ENCODE results near the gene EPHA4.

EPHA4 gene

GRCh38 chr2:221392228-221392881, 179.7 kb downstream of the EPHA4 start:
- DNase-seq (ENCODE audit: low spot score), result no peak

- no peak for DNase-seq (ENCODE audit: low spot score)
Observed at GRCh38 chr2:221390878-221391277, 181.2 kb downstream of the EPHA4 start.

- no peak for DNase-seq (ENCODE audit: low spot score)
Observed at GRCh38 chr2:221389904-221390303, 182.2 kb downstream of the EPHA4 start.

- DNase-seq (ENCODE audit: low spot score), result no peak
Observed at GRCh38 chr2:221389421-221389820, 182.7 kb downstream of the EPHA4 start.

DNA sequence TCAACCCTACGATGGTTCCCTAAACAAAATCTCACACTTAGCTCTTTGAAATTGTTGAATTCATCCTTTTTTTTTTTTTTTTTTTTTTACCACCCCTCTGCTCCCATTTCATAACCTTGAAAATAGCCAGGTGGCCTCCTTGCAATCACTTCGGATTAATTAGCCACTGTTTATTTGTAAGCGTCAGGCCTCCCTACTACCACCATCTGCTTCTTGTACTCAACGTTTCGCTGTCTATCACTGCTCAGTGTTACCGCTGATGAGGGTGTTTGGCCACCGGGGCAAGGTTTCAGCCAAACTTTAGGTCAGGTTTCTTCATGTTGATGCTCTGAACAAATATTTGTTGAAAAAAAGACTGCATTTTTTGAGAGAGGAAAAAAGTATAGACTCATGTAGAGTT, 183.2 kb downstream of the EPHA4 start:
- no peak for DNase-seq (ENCODE audit: low spot score)

GRCh38 chr2:221385716-221386115, 186.4 kb downstream of the EPHA4 start:
- DNase-seq (ENCODE audit: low spot score), result no peak

GRCh38 chr2:221381928-221382488, 190.1 kb downstream of the EPHA4 start:
- no peak for DNase-seq (ENCODE audit: low spot score)

DNA sequence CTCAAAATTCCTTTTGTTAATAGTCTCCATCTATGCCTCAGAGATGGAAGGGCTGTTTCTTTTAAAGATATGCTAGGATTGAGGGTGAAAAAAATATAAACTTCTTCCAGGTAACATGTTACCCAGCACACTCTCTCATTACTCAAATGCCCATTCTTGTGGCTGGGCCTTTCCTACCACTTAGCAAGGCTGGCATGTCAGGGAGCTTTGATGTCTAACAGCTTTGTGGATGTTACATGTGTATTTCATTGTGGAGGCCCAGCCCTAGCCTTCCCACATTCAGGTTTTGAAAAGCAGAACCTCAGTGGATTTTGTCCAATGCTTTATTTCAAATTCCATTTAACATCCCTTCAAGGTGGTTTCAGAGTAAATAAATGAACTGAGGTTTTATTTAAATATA, 191.4 kb downstream of the EPHA4 start:
- DNase-seq (ENCODE audit: low spot score), result no peak

DNA sequence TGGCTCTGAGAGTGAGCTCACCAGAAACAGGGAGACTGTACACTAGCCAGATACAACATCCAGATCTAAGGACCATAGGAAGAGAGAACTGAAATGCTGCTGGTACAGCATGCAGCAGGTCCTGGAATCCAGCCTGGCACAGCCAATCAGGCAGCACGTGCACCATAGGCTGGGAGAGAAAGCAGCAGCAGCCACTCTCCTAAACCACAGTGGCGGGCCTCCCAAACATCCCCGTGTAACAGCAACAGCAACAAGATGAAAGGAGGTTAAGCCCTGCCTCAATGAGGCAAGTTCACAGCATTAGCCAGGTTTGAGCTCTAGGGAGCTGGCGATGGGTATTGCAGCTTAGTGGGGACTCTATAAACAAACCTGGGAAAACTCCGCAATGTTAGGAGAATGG, 192.0 kb downstream of the EPHA4 start:
- no peak for DNase-seq (ENCODE audit: low spot score)

DNA sequence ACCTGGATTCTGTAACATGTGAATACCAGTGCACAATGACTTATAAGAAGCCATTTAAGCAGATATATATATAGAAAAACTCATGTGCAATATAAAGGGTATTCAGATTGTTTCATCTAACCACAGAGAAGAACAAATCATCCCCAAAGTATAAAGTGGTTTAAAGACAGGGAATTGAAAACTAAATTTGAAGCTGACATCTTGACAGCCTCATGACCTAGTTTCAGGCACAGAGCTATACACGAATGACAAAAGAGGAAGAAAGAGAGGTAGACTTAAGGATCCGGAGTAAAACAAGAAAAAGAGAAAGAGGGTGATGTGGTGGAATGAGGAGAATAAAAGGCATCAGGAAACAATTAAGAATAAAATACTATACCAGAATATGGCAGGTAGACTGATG, 194.5 kb downstream of the EPHA4 start:
- no peak for DNase-seq (ENCODE audit: low spot score)

DNA sequence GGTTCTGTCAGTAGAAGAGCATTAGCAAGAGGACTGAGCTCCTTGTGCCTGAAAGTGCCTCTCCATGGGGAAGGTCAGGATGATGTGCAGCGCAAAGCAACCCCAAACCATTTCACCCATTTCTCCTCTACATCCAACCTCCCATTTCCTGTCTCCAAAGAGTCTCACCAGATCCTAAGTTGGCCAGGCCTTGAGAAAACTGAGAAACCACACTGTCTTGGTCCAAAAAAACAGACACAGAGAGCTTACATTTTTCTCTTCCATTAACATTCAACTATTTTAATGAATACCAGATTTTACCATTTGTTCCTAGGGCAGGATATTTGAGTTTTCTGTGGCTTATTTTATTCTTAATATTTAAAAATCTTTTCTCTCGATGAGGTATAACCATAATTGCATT, 195.0 kb downstream of the EPHA4 start:
- DNase-seq (ENCODE audit: low spot score), result no peak

- DNase-seq (ENCODE audit: low spot score), result no peak
Observed at GRCh38 chr2:221374234-221374633, 197.9 kb downstream of the EPHA4 start.

DNA sequence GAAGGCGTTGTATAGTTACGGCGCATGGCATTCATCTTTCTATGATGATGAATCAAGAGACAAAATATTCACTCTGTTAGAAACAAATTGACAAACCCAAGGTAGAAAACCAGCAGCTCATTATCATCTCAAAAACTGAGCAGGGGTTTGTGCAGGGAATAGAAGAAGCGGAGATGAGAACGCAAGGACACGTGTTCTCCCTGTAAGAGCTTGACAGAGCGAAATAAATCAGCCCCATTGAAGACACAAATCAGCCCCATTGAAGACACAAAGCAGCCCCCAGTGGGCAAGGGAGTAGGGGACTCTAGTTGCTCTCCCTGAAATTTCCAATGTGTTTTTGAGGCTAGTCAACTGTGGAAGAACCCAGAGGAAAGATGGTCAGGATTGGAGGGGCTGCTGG, 199.2 kb downstream of the EPHA4 start:
- DNase-seq (ENCODE audit: low spot score), result no peak

DNA sequence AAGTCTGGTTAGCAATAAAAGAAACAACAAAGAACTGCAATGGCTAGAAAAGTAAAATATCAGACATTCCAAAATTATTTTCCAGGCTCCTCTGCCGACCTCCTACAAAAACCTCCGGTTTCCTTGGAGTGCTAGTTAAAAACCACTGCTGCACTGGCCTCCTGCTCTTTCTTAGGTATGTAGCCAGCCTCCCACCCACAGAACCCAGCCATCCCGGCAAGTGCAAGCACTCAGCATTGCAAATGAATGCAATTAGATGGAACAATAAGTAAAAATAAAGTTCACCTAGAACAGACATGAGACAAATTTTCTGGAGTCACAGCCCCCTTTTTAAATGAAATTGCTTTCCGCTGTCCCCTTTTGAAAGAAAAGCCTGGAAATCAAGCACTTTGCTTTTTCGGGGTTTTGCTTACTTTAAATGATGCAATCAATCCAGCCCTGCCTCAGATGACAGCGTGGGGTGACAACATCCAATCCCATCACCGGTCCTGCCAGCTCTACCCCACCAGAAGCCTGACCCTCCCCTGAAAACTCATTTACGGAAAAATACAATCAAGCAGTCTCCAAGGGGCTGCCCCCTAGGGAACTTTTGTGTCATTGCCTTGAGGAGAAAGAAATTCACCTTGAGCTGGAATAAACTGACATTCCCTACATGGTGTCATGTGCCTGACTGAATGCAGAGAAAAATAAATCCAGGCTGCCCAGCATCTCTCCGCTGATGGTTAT, 199.8 kb downstream of the EPHA4 start:
- DNase-seq (ENCODE audit: low spot score), result no peak

DNA sequence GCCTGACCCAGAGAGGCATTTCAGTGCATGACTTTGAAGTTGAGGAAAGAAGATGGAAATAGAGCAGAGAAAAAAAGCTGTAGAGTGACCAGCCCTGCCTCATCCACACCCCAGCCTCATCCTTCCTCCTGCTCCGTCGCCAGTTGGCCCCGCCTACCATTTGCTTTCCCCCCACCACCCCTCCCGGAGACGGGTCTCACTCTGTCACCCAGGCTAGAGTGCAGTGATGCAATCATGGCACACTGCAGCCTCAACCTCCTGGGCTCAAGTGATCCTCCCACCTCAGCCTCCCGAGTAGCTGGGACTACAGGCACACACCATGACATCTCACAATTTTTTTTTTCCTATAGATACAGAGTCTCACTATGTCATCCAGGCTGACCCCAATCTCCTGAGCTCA, 200.8 kb downstream of the EPHA4 start:
- no peak for DNase-seq (ENCODE audit: low spot score)

GRCh38 chr2:221370857-221371211, 201.3 kb downstream of the EPHA4 start:
- DNase-seq (ENCODE audit: low spot score), result no peak

DNA sequence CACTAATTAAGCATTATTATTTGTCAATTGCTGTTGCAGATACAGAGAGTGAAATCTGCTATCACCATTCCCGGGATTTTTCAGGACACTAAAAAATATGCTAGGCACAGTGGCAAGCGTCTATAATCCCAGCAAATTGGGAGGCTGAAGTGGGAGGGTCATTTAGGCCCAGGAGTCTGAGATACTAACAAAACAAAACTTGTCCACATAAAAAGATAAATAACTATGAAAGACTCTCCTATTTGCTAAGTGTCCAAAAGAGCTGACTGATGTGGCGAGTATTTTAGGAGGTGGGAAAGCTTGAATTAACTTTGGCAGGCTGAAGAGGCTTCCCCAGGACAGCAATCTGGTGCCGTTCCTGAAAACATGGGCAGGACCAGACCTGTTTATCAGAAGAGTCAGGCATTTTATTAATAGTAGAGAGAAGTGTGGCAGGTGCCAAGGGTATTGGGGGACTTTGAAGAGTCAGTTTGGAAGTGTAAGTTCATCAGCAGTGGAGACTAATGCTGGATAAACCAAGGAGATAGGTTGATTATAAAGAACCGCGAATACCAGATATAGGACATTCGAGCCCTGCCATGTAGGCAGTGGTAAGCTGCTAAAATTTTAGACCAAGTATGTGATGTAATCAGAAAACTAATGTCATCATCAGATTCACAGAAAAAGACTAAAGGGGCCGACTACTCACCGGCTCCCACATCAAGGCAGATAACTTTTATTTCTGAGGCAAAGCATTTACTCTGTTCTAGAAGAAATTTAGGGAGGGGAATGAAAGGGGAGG, 201.8 kb downstream of the EPHA4 start:
- no peak for DNase-seq (ENCODE audit: low spot score)

Measured in activated CD4-positive, alpha-beta T cell treated with anti-CD3 and anti-CD28 coated beads, Interleukin-2, Interleukin-4, amounts not matched to agents 100 ng/mL and 50 ng/mL, durations not matched to agents 16 hours and 8 hours (primary cell).